NB4 (cell line): Measurements from ENCODE around the gene PCNT.

Experiments
- DNase-seq: peaks from one replicate; pipeline ENCODE4 v3.0.0; 2010; ENCODE audit warnings: low read depth
- H3K4me3 ChIP-seq: one replicate; pipeline ENCODE4 v1.5.1; 2011; ENCODE audit warnings: mild to moderate bottlenecking, low read depth, low read length, moderate library complexity
- MYC ChIP-seq: IDR thresholded peaks from 2 replicates; pipeline ENCODE4 v1.6.1; 2011; ENCODE audit warnings: low read depth, low read length
- POLR2A ChIP-seq: IDR thresholded peaks from 2 replicates; pipeline ENCODE4 v1.6.1; 2011; ENCODE audit warnings: mild to moderate bottlenecking; ENCODE audit not compliant: insufficient read length; ENCODE audit errors: extremely low read depth
- TF ChIP-seq, protein P1 (sequence below): IDR thresholded peaks from 2 replicates; pipeline ENCODE4 v1.6.1; 2011; ENCODE audit warnings: low read depth, low read length
- TF ChIP-seq, protein P2 (sequence below): IDR thresholded peaks from one replicate; pipeline ENCODE4 v1.5.1; 2012; ENCODE audit warnings: low read depth, low read length

The PCNT gene

DNA sequence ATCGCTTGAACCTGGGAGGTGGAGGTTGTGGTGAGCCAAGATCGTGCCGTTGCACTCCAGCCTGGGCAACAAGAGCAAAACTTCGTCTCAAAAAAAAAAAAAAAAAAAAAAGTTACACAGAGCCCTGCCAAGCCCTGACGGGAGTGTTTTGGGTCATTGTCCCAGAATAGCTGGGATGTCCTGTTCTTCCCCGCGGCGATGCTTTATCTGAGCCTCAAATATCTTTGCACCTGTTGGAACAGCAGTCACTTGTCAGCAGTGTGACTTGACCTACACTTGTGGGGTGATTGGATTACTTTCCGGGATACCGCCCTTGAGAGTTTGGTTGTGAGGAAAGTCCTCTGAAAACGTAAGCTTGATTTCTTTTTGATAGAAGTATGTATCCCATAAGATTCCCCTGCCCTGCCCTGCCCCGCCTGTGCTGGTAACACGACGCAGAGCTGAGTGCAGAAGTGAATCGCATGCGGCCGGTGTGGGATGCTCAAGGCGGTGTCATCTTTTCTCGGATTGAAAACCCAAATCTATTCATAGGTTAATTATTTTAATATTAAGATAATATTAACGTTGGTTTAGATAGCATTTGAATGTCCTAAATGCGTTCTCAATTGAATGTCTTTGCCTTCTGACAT lies 50.9 kb downstream of the PCNT start:
- DNase-seq: no peak
- no peak overlapping the region for H3K4me3 ChIP-seq
- no peak for TF ChIP-seq POLR2A
- TF ChIP-seq, protein P1, sequence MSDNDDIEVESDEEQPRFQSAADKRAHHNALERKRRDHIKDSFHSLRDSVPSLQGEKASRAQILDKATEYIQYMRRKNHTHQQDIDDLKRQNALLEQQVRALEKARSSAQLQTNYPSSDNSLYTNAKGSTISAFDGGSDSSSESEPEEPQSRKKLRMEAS: no peak
- TF ChIP-seq, protein P2, sequence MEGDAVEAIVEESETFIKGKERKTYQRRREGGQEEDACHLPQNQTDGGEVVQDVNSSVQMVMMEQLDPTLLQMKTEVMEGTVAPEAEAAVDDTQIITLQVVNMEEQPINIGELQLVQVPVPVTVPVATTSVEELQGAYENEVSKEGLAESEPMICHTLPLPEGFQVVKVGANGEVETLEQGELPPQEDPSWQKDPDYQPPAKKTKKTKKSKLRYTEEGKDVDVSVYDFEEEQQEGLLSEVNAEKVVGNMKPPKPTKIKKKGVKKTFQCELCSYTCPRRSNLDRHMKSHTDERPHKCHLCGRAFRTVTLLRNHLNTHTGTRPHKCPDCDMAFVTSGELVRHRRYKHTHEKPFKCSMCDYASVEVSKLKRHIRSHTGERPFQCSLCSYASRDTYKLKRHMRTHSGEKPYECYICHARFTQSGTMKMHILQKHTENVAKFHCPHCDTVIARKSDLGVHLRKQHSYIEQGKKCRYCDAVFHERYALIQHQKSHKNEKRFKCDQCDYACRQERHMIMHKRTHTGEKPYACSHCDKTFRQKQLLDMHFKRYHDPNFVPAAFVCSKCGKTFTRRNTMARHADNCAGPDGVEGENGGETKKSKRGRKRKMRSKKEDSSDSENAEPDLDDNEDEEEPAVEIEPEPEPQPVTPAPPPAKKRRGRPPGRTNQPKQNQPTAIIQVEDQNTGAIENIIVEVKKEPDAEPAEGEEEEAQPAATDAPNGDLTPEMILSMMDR: no peak
- TF ChIP-seq MYC: no peak

DNA sequence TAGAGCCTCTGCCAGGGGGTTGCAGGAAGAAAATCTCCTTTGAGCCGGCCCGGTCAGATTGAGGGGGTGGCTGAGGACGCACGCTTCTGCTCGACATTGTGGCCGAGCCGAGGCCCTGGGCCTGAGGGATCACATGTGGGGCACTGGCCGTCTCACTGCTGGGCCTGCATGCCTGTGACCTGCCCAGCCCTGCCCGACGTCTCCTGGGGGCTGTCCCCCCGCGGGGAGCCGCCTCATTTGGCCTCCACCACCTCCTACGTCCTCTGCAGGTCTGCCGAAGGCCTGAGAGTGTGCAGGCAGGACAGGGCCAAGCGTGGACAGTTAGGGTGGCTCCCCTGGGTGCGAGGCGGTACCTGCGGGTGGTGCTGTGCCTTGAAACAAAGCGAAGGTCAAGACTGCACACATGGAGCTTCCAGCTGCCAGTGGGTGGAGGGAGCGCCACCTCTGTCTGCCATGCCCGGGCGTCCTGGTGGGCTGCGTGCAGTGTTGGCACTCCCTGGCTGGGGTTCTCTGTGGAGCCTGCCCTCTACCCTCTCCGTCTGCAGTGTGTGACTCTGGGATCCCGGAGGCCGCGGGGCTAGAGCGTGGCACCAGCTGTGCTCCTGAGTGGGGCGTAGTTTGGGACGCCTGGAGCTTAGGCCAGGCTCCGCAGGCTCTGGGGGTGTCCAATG lies 51.7 kb downstream of the PCNT start:
- H3K4me3 ChIP-seq: no peak overlapping the region
- TF ChIP-seq, protein P2: no peak
- TF ChIP-seq POLR2A: no peak
- TF ChIP-seq, protein P1: no peak
- no peak for TF ChIP-seq MYC
- no peak for DNase-seq

DNA sequence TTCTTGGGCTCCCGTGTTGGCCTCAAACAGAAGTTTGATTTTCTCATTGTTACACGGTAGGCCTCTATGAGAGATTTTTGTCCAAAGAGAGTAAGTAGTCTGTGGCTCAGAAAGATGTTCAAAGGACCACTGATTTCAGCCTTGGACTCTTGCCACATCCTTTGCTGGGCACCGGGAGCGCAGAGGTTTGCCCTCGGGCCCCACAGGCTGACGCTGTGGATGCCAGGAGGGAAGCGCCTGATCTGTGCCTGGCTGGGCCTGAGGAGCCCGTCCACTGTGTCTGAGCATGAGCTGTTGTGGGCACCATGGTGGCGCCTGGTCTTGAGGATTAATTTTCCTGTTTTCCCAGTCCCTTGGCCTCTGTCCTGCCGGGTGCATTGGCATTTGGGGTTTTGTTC lies 52.3 kb downstream of the PCNT start:
- TF ChIP-seq, protein P2: no peak
- DNase-seq: no peak
- H3K4me3 ChIP-seq: no peak overlapping the region

DNA sequence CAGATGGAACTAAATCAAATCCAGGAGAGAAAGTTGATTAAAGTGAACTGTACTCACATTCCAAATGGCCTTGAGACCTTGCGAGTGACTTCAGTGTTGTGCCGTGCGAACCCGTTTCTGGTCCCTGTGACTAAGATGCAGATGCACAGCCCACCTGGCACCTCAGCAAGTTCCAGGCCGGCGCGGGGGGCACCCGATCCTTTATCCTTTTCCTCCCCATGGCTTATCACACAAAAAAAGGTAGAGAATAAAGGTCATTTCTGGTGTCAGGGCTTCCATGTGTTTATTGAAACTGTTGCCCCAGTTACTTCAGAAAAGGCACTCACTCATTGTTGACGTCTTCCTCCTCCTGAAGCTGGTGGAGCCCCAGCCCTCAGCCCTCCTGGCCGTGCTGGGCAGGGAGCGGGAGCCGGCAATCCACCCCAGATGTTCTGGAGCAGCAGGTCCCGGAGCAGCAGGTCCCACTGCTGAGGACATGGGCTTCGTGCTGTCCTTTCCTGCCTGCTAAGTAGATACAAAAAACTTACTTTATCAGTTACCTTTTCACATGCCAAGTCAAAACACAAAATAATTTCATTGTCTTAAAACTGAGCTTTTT lies 53.0 kb downstream of the PCNT start:
- DNase-seq: no peak
- no peak overlapping the region for H3K4me3 ChIP-seq
- TF ChIP-seq POLR2A: no peak
- TF ChIP-seq MYC: no peak
- TF ChIP-seq, protein P1: no peak
- TF ChIP-seq, protein P2: no peak

DNA sequence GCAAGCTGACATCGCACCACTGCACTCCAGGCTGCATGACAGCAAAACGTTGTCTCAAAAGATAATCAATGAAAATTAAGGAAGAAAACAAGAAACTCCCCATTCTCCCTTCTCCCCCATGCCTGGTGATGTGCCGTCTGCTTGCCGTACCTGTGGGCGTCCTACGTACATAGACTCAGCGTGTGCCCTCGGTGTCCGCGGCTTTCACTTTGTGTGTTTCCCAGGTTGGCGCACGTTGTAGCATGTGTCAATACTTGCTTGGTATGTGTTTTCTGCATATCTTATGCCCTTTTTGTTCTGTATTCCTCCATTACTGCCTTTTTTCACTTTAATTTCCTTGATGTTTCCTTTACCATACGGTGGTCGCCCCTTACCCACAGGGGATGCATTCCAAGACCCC lies 53.8 kb downstream of the PCNT start:
- H3K4me3 ChIP-seq: no peak overlapping the region
- DNase-seq: no peak
- TF ChIP-seq POLR2A: no peak
- TF ChIP-seq, protein P1: no peak

DNA sequence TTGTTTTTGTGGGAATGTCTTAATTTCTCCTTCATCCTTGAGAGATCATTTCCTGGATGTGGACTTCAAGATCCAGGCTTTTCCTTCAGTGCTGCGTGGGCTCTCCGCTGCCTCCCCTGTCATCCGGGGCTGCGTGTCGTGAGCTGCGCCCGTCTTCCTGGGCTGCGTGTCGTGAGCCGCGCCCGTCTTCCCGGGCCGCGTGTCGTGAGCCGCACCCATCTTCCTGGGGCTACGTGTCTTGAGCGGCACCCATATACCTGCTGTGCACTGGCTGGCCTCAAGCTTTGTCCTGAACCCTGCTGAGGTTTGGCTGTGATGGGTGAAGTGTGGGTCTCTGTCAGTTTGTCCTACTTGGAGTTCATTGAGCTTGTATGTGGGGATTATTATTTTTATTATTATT lies 55.1 kb downstream of the PCNT start:
- DNase-seq: no peak
- TF ChIP-seq, protein P1: no peak
- TF ChIP-seq POLR2A (no peak), MYC (no peak)
- TF ChIP-seq, protein P2: no peak
- no peak overlapping the region for H3K4me3 ChIP-seq
